GM20431 (cell line): ENCODE data around the gene CDH13.

ENCODE experiments used
- in situ Hi-C: fragments of 300-500 bp; cut with MseI, MboI; formaldehyde crosslinking; loops from one replicate; pipeline ENCODE4 v1.15.0; 2020; ENCODE audit warnings: low sequenced_read_pairs; ENCODE audit not compliant: unreplicated experiment

Gene CDH13

GRCh38 chr16:83244057-83244456 is 617.3 kb downstream of the CDH13 start:
- in situ Hi-C loops: no loop called here

- in situ Hi-C loops: no loop called here
Observed at GRCh38 chr16:83245061-83245460, 618.3 kb downstream of the CDH13 start.

GRCh38 chr16:83247767-83248372 is 621.1 kb downstream of the CDH13 start:
- in situ Hi-C loops: no loop called here

GRCh38 chr16:83248735-83249463 is 622.1 kb downstream of the CDH13 start:
- in situ Hi-C loops: no loop called here

- in situ Hi-C loops: no loop called here
Observed at GRCh38 chr16:83253521-83253920, 626.8 kb downstream of the CDH13 start.

- in situ Hi-C loops: no loop called here
Observed at GRCh38 chr16:83258366-83258928, 631.7 kb downstream of the CDH13 start.

- in situ Hi-C loops: no loop called here
Observed at GRCh38 chr16:83266848-83267553, 640.2 kb downstream of the CDH13 start.

- in situ Hi-C loops: no loop called here
Observed at GRCh38 chr16:83268169-83268568, 641.4 kb downstream of the CDH13 start.

GRCh38 chr16:83269048-83269447 is 642.3 kb downstream of the CDH13 start:
- in situ Hi-C loops: no loop called here

- in situ Hi-C loops: no loop called here
Observed at GRCh38 chr16:83269541-83269940, 642.8 kb downstream of the CDH13 start.

- in situ Hi-C loops: no loop called here
Observed at GRCh38 chr16:83270061-83270460, 643.3 kb downstream of the CDH13 start.

- in situ Hi-C loops: no loop called here
Observed at GRCh38 chr16:83270640-83271039, 643.9 kb downstream of the CDH13 start.

- in situ Hi-C loops: no loop called here
Observed at GRCh38 chr16:83271123-83271522, 644.4 kb downstream of the CDH13 start.

- in situ Hi-C loops: no loop called here
Observed at GRCh38 chr16:83271970-83272575, 645.3 kb downstream of the CDH13 start.

GRCh38 chr16:83272843-83273242 is 646.1 kb downstream of the CDH13 start:
- in situ Hi-C loops: no loop called here

GRCh38 chr16:83273504-83274173 is 646.9 kb downstream of the CDH13 start:
- in situ Hi-C loops: no loop called here

- in situ Hi-C loops: no loop called here
Observed at GRCh38 chr16:83279251-83279650, 652.5 kb downstream of the CDH13 start.

- in situ Hi-C loops: no loop called here
Observed at GRCh38 chr16:83285921-83286320, 659.2 kb downstream of the CDH13 start.

- in situ Hi-C loops: no loop called here
Observed at GRCh38 chr16:83296505-83296904, 669.7 kb downstream of the CDH13 start.

GRCh38 chr16:83298541-83298940 is 671.8 kb downstream of the CDH13 start:
- in situ Hi-C loops: no loop called here
